Skin epidermis (tissue), 12 donors: Measurements from ENCODE around the gene URI1.

ENCODE experiments used
- H3K27ac ChIP-seq, 21 experiments: fragments of 200-600 bp; sonication (generic) in 11 of 21; one replicate each; pipeline ENCODE4 v1.5.0; 2020; ENCODE audit warnings: mild to moderate bottlenecking in 3 of 21, inconsistent platforms in 2 of 21, moderate library complexity in 2 of 21
- H3K4me3 ChIP-seq, 7 experiments: fragments of 200-600 bp; sonication (generic) in 2 of 7; one replicate each; pipeline ENCODE4 v1.5.0; 2020; ENCODE audit warnings: inconsistent platforms in 2 of 7, mild to moderate bottlenecking in 2 of 7, moderate library complexity in 1 of 7

Gene URI1

DNA sequence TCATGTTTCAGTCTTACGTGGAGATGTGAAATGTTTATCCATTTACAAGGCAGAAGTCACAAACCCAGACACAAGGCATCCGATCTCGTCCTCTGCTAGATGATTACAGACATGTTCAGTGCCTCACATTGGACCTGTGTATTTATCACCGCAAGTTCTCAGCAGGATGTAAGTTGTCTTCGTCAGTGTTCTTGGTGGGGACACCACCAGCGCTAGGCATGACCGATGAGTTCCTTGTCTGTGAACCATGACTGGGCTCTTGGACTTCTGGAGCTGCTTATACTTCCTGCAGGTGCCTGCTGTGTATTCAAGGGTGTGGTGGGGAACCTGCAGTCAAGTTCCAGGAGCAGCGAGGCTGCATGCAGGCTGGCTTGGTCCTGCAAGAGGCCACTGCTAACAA is 105.4 kb downstream of the URI1 start:
- no peak overlapping the region for H3K4me3 ChIP-seq
- H3K27ac ChIP-seq, result no peak overlapping the region

- H3K4me3 ChIP-seq, result no peak overlapping the region
- no peak overlapping the region for H3K27ac ChIP-seq
Measured at GRCh38 chr19:30049226-30049625, 107.2 kb downstream of the URI1 start.

DNA sequence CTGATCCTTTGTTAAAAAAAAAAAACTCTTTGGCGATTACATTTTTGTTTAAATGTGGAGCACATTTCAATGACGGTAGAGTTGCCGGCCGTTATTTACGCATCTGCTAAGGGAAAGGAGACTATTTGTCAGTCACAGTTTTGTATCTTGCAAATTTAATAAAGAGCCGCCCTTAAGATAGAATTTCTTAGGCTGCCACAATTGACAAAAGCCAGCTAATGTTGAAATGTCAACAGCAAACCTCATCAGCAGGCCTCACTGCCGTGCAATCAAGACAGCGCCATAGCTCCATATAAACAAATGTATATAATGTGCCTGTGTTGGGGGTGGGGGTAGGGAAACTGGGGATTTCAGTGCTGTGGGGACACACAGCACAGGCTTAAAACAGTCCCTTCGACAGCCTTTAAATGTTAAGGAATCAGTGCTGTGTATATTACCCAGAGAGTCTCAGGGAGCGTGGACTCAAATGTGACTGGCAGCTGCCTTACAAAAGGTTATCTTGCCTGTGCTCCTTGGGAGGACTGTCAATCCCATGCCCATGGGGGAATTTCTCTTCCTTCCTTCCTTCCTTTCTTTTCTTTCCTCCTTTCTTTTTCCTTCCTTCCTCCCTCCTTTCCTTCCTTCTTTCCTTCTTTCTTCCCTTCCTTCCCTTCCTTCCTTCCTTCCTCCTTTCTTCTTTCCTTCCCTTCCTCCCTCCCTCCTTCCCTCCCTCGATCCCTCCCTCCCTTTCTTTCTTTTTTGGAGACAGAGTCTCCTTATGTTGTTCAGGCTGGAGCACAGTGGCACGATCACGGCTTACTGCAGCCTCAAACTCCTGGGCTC is 108.0 kb downstream of the URI1 start:
- no peak overlapping the region for H3K4me3 ChIP-seq
- no peak overlapping the region for H3K27ac ChIP-seq

DNA sequence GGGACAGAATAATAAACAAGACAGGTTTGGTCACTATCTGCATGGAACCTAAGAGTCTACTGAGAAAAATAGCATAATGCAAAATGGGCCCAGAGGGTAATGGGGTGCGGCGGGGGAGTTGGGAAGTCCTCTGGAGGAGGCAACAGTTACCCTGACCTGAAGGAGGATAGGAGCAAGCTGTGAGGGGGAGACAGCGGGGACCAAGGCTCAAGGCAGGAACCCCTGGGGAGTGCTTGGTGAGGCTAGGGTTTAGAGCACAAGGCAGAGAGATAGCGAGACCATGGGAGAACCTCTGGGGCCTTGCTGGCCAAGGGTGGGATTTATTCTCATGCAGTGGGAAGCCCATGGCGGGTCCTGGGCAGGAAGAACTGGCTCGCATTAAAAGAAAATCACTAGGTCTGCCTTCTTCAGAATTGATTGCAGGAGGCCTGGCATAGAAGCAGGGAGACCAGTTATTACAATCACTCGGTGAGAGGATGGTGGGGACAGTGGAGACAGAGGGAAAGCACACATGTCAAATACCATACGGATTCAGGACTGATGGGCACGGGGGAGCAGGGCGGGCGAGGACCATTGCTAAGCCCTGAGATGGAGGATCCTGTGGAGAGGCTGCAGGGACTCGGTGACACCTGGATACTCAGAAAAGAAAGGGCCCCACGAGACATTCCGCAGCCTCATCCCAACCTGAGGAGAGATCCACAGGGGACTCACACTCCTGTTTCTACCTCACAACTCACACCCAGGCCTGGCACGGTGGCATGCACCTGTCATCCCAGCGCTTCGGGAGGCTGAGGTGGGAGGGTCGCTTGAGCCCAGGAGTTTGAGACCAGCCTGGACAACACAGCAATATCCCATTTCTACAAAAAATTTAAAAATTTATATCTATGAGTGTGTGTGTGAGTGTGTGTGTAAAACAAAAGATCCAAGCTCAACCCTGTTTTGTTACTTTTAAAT is 110.4 kb downstream of the URI1 start:
- Histone ChIP-seq H3K4me3 (no peak overlapping the region), H3K27ac (no peak overlapping the region)

- H3K4me3 ChIP-seq, result no peak overlapping the region
- H3K27ac ChIP-seq, result no peak overlapping the region
Measured at GRCh38 chr19:30053558-30053957, 111.5 kb downstream of the URI1 start.

GRCh38 chr19:30054210-30054609 is 112.2 kb downstream of the URI1 start:
- no peak overlapping the region for H3K4me3 ChIP-seq
- no peak overlapping the region for H3K27ac ChIP-seq

DNA sequence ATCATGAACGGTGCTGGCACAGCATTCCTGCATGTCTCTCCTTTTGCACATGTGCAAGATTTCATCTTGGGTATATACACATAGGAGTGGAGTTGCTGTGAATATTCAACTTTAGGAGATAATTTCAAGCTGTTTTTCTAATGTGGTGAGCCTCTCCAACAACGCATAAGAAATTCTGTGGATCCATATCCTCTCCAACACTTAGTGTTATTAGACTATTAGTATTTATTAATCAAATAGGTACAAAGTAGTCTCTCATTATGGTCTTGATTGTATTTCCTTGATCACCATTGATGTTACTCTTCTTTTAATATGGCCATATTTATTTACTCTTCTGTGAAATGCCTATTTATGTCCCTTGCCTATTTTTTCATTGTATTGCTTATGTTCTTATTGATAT is 114.5 kb downstream of the URI1 start:
- H3K27ac ChIP-seq, result no peak overlapping the region
- H3K4me3 ChIP-seq, result no peak overlapping the region

DNA sequence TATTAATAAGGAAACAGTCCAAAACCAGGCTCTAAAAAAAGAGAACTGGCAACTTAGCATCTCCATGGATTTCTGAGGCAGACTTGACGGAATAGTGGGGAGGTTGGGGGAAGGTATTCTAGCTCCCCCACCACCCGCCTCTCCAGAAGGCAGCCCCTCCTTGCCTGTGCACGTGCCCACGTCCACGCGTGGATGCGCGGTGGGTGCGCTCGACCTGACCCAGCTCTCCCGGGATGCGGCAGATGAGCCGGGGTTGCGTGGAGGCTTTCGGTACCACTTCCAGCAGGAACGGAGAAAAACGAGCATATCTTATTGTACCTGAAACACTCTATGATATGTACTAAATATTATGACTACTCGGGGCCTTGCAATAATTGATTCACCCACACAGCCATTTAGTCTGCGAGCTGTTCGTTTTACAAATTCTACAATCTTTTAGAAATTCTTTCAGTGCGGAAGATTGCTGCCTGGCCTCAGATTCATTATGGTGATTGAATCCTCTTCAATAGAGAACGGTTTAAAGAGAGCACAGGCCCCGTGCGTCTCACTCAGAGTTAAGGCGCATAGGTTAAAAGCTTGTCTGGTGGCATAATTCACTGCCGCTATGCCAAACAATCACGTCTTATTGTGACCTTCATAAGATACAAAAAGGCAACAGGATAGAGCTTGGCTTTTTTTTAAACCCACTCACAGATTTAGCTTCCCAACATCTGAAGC is 117.9 kb downstream of the URI1 start:
- no peak overlapping the region for H3K4me3 ChIP-seq
- H3K27ac ChIP-seq, result no peak overlapping the region

GRCh38 chr19:30060531-30061222 is 118.6 kb downstream of the URI1 start:
- Histone ChIP-seq H3K27ac (no peak overlapping the region), H3K4me3 (no peak overlapping the region)

DNA sequence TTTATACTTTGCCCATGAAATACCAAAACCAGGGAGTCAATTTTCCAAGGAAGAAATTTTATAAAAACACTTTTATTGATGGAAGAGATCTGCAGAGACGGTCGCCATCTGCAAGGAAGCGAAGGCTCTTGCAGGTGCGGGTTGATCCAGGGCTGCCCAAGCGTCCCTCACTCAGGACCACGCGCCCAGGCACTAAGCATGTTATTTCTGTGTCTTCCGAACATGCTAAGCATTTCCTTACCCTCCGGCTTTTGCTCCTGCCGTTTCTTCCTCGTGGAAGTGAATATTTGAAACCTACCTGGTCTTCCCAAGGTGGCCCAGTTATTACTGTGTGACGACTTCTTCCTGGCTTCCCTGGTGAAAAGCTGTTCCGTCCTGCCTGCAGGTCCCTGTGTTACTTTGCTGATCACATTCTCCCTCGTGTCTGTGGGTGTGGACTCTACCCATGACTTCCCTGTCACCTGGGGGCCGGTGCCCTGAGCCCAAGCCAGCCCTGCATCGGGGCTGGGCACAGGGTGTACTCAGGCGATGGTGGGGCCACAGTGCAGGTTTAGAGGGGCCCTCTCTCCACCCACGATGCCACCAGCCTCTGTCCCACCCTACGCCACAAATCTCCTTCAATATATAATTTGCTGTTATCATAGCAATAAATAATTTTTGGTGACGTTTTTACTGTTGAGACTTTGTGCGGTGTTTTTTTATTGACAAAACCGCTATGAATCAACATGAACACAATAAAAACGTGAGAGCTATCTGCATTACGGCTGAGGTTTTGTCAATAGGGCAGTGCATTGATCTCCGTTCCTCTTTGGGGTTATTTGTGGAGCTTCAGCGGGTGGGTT is 119.4 kb downstream of the URI1 start:
- Histone ChIP-seq H3K27ac (no peak overlapping the region), H3K4me3 (no peak overlapping the region)

GRCh38 chr19:30062065-30062906 is 120.2 kb downstream of the URI1 start:
- no peak overlapping the region for H3K27ac ChIP-seq

GRCh38 chr19:30062907-30063649 is 121.0 kb downstream of the URI1 start:
- H3K27ac ChIP-seq, result no peak overlapping the region
- no peak overlapping the region for H3K4me3 ChIP-seq

More at GRCh38 chr19:30062065-30062906, 120.2 kb downstream of the URI1 start:
- H3K4me3 ChIP-seq, result no peak overlapping the region

DNA sequence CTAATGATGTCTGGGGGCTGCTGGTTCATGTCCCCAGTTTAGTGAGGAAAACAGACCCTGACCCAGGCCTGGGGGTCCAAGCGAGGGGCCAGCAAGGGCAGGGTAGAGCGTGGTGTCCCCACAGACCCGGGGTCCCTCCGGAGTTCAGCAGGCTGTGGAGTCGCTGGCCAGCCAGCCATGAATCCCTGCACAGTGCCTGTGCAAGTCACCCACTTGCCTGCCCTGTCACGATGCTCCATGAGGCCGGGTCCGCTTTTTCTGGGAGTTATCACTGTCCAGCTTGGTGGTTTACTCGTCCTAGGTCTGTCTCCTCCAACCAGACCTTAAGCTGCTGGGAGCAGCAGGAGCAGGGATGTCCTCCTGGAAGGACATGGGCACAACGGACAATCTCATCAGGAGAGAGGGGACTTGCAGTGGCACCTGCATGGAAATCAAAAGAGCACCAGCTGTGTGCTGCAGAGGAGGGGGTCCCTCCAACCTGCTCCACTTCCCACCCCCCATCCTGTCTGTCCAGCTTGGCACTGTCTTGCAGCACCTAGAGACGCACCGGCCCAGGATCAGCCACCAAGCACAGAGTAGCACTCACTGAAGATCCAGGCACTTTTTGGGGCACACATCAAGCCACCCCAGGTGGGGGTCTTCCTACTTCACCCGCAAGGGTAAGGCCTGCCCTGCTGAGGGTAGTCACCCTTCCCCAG is 121.8 kb downstream of the URI1 start:
- no peak overlapping the region for H3K27ac ChIP-seq
- no peak overlapping the region for H3K4me3 ChIP-seq

DNA sequence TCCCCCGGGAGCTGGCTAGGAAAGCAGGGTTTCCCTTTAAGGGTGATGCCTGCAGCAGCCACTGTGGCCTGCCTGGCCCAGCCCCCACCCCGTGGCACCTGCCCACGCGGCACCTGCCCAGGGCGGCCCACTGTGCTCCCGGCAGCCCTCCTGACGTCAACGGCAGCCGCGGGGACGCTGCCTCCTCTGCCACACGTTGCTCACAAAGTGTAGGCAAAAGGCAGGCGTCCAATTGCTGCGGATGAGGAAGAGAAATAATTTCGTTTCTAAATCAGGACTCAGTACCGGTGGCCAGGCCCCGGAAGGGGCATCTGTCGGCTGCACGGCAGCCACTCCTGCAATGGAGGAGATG is 122.3 kb downstream of the URI1 start:
- H3K4me3 ChIP-seq, result no peak overlapping the region
- H3K27ac ChIP-seq, result no peak overlapping the region

DNA sequence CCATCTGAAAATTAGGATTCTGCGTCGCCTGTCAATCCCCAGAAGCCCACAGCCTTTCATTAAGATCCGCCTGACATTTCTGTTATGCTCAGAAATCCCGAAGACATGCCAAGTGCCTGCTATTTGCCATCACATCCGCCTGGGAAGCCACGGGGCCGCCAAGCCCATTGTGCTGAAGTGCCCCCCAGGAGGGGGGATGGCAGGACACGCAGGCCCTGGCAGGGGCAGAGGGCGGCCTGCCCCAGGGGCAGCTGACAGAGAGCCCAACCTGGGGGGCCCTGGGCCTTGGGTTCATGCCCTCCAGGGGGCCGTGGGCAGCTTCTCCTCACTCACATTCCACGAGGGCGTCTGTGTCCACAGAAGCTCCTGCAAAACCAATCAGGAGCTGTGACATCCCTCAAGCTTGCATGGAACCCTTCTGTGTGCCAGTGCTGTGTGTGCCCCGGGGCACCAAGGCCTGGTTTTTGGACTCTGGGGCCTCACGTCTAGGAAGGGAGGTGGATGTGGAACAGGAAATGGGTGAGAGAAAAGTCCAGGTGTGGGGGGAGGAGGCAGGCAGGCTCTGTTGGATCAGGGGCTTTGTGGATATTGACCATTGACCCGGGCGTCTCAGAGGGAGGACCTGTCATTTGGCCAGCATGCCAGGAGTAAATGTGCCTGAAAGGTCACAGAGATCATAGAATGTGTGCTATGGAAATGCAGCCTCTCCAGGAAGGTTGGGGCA is 122.9 kb downstream of the URI1 start:
- H3K4me3 ChIP-seq, result no peak overlapping the region
- no peak overlapping the region for H3K27ac ChIP-seq
